ENCODE data around the gene C7orf57. TPM values are rescaled to one million over a fixed set of nuclear protein-coding genes. Genes with fewer than 3 reads are reported as not detected.

Gene C7orf57
- total RNA-seq, 1 donor from 2014 or later, result 0.53 TPM

DNA sequence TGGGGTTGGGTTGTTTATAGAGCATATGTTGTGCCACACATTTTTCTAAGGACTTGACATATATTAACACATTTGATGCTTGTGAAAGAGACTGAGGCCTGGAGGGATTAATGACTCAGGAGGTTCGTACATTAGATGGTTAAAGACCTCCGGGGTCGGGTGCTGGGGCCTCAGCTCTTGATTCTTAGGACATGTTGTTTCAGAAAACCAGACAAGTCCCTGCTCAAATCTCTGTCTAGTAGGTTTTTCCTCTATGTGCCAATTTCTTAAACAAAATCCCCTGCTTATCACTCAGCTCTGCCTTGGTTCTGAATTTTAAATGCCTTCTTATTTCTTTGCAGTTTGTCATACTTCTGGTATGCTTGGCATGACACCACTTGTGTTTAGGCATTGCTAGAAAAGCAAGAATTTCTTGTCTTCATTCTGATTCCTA lies 59.5 kb downstream of the C7orf57 start:
- H3K4me3 ChIP-seq (ENCODE audit: low read depth, low read length), result no peak overlapping the region
- DNase-seq (ENCODE audit: low read depth) (peak; percentile 85), FAIRE-seq (peak; percentile 47)
- peaks cover 45% of the 10 kb centered on the region for H3K36me3 ChIP-seq (ENCODE audit: control insufficient read depth, insufficient read depth, low read length)
- no peak for TF ChIP-seq CTCF (IDR thresholded peaks at IDR 0.05; ENCODE audit: insufficient read depth, low read length, severe bottlenecking)
- no peaks in the 10 kb centered on the region for H3K27me3 ChIP-seq (ENCODE audit: control insufficient read depth, insufficient read depth, low read length)

- DNase-seq (ENCODE audit: low read depth), result no peak
- peaks cover 39% of the 10 kb centered on the region for H3K36me3 ChIP-seq (ENCODE audit: control insufficient read depth, insufficient read depth, low read length)
- no peaks in the 10 kb centered on the region for H3K27me3 ChIP-seq (ENCODE audit: control insufficient read depth, insufficient read depth, low read length)
- no peak overlapping the region for H3K4me3 ChIP-seq (ENCODE audit: low read depth, low read length)
- no peak for FAIRE-seq
- no peak for TF ChIP-seq CTCF (IDR thresholded peaks at IDR 0.05; ENCODE audit: insufficient read depth, low read length, severe bottlenecking)
Measured at GRCh38 chr7:48096273-48096672, 60.9 kb downstream of the C7orf57 start.

DNA sequence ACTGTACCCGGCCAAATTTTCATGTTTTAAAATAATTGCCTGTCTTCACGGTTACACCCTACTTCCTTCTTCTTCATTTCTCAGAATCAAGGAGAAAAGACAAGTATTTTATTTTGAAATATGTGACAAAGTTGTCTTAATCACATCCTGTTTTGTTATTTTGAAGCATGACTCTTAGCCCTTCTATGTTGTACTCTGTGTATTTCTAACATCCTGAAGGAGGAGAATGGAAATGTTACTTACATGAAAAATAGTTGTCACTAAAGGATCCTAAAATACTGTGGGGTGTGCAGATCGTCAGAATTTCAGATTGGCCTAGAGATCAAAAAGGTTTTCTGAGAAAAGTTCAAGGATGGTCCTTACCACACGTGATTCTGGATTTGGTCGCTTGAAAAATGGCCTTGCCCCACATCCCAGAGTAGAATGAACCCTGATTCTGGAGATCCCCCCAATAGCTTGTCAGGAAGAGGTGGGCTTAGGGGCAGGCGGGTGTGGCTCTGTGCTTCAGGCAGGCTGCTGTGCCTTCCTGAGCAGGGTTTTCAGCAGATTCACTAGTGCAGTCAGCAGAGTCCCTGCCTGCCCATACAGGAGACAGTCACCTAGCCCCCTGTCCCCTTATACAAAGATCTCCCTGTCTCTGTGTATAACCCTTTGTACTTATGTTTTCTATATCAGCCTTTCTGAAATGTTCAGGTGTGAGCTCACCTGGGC lies 62.3 kb downstream of the C7orf57 start:
- Histone ChIP-seq H3K4me3 (ENCODE audit: low read depth, low read length) (no peak overlapping the region), H3K36me3 (ENCODE audit: control insufficient read depth, insufficient read depth, low read length) (peaks cover 44% of the 10 kb centered on the region)
- DNase-seq (ENCODE audit: low read depth), result no peak

GRCh38 chr7:48098846-48099245 lies 63.5 kb downstream of the C7orf57 start:
- FAIRE-seq (no peak), DNase-seq (ENCODE audit: low read depth) (no peak)
- Histone ChIP-seq H3K4me3 (ENCODE audit: low read depth, low read length) (no peak overlapping the region), H3K36me3 (ENCODE audit: control insufficient read depth, insufficient read depth, low read length) (peaks cover 45% of the 10 kb centered on the region), H3K27me3 (ENCODE audit: control insufficient read depth, insufficient read depth, low read length) (no peaks in the 10 kb centered on the region)
- TF ChIP-seq CTCF (IDR thresholded peaks at IDR 0.05; ENCODE audit: insufficient read depth, low read length, severe bottlenecking), result no peak

More for the DNA sequence above, 62.3 kb downstream of the C7orf57 start:
- H3K27me3 ChIP-seq (ENCODE audit: control insufficient read depth, insufficient read depth, low read length), result no peaks in the 10 kb centered on the region
- FAIRE-seq, result no peak
- no peak for TF ChIP-seq CTCF (IDR thresholded peaks at IDR 0.05; ENCODE audit: insufficient read depth, low read length, severe bottlenecking)

DNA sequence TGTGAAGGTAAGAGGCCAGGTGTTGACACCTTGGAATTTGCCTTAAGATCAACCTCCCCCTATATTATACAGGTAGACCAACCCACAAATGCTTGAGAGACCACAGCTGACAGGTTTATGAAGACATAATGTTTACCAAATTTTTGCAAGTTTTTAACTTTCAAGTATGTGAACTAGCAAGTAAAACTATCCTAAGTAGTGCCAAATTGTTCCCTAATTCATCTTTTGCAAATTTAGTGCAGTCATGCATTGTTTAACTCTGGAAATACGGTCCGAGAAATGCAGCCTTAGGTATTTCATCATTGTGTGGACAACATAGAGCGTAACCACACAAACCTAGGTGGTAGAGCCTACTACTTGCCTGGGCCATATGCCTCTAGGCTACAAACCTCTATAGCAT lies 64.4 kb downstream of the C7orf57 start:
- Histone ChIP-seq H3K4me3 (ENCODE audit: low read depth, low read length) (no peak overlapping the region), H3K27me3 (ENCODE audit: control insufficient read depth, insufficient read depth, low read length) (no peaks in the 10 kb centered on the region), H3K36me3 (ENCODE audit: control insufficient read depth, insufficient read depth, low read length) (peaks cover 44% of the 10 kb centered on the region)
- no peak for FAIRE-seq
- no peak for TF ChIP-seq CTCF (IDR thresholded peaks at IDR 0.05; ENCODE audit: insufficient read depth, low read length, severe bottlenecking)
- DNase-seq (ENCODE audit: low read depth), result no peak

DNA sequence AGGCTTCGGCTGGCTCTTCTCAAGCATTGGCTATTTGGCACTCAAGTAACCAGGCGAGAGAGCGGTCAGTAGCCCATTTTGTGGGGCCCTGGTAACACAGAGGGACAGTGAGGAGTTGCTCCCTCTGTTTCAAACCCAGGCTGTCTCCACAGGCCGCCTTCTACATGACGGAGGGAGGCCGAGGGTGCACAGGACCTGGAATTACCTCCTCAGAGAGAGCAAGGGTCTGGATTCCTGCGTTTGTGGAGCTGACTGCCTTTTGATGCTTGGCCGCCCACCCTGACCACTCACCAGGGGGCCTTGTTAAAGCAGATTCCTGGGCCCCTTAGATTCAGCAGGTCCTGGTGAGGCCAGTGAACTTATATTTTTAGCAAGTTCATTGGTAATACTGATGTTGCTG lies 66.0 kb downstream of the C7orf57 start:
- no peak overlapping the region for H3K4me3 ChIP-seq (ENCODE audit: low read depth, low read length)
- H3K27me3 ChIP-seq (ENCODE audit: control insufficient read depth, insufficient read depth, low read length), result no peaks in the 10 kb centered on the region
- peaks cover 44% of the 10 kb centered on the region for H3K36me3 ChIP-seq (ENCODE audit: control insufficient read depth, insufficient read depth, low read length)
- TF ChIP-seq CTCF (IDR thresholded peaks at IDR 0.05; ENCODE audit: insufficient read depth, low read length, severe bottlenecking), result no peak
- DNase-seq (ENCODE audit: low read depth), result no peak
- FAIRE-seq, result no peak

Data from bronchial epithelial cell (primary cell).